HL-60 (cell line): ENCODE data around the gene HEXIM1.

Experiments used
- DNase-seq, 2 experiments: peaks; one replicate each; pipeline ENCODE4 v3.0.0-alpha.2; 2010 to 2020; ENCODE audit warnings: low read depth in 1 of 2, low spot score in 1 of 2
- H3K27ac ChIP-seq: fragments of 250-450 bp; sonication (Bioruptor Pico); replicated peaks from 2 replicates; pipeline ENCODE4 v1.5.1; 2020; ENCODE audit warnings: mild to moderate bottlenecking, moderate library complexity
- H3K27me3 ChIP-seq: fragments of 250-450 bp; sonication (Bioruptor Pico); 2 replicates; pipeline ENCODE4 v1.5.1; 2021; ENCODE audit warnings: mild to moderate bottlenecking, moderate library complexity; ENCODE audit not compliant: insufficient read depth, poor library complexity, severe bottlenecking
- H3K4me3 ChIP-seq: replicated peaks from 2 replicates; pipeline ENCODE4 v1.5.1; 2011; ENCODE audit warnings: mild to moderate bottlenecking, control low read depth, low read length; ENCODE audit not compliant: insufficient read depth
- GABPA ChIP-seq: IDR thresholded peaks from 2 replicates; pipeline ENCODE4 v1.6.1; 2012; ENCODE audit warnings: low read depth
- POLR2AphosphoS5 ChIP-seq: IDR thresholded peaks from 2 replicates; pipeline ENCODE4 v1.6.1; 2012; ENCODE audit warnings: low read depth
- SPI1 ChIP-seq: IDR thresholded peaks from 2 replicates; pipeline ENCODE4 v1.6.1; 2012; ENCODE audit warnings: low read depth, mild to moderate bottlenecking, borderline replicate concordance
- TF ChIP-seq, protein P1 (sequence below): IDR thresholded peaks from 2 replicates; pipeline ENCODE4 v1.6.1; 2012; ENCODE audit warnings: low read depth; ENCODE audit not compliant: insufficient replicate concordance
- TF ChIP-seq, protein P2 (sequence below): IDR thresholded peaks from one replicate; pipeline ENCODE4 v1.5.1; 2011; ENCODE audit warnings: low read length, control low read depth, inconsistent platforms; ENCODE audit not compliant: insufficient read depth

Gene HEXIM1

DNA sequence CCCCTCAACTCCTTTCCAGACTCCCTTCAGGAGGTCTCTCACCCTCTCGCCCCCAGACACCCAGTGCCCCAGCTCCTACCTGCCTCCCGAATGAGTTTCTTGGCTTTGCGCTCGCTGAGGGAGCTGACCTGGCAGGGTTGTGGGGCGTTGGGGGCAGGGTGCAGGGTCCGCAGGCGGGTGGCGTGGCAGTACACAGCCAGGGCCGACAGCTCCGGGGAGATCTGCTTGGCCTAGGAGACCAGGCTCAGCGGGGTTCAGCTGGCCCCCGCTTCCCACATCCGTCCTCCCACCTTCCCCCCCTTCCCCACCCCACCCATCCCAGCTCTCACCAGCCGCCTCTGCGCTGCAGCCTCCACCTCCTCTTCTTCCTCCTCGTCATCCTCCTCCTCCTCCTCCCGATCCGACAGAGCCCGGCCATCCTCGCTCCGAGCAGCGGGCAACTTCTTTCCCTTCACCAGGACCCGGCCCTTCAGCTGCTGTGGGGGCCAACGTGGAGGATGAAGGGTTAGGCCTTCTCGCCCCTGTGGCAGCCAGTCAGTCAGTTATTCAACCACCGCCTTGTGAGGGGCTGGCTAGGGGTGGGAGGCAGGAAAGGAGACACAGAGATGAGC is 33.2 kb upstream of the HEXIM1 start:
- Histone ChIP-seq H3K4me3 (no peak overlapping the region), H3K27me3 (no peaks in the 10 kb centered on the region), H3K27ac (no peak overlapping the region)
- DNase-seq = no peak
- TF ChIP-seq GABPA (no peak), POLR2AphosphoS5 (no peak), SPI1 (no peak)
- TF ChIP-seq, protein P1, sequence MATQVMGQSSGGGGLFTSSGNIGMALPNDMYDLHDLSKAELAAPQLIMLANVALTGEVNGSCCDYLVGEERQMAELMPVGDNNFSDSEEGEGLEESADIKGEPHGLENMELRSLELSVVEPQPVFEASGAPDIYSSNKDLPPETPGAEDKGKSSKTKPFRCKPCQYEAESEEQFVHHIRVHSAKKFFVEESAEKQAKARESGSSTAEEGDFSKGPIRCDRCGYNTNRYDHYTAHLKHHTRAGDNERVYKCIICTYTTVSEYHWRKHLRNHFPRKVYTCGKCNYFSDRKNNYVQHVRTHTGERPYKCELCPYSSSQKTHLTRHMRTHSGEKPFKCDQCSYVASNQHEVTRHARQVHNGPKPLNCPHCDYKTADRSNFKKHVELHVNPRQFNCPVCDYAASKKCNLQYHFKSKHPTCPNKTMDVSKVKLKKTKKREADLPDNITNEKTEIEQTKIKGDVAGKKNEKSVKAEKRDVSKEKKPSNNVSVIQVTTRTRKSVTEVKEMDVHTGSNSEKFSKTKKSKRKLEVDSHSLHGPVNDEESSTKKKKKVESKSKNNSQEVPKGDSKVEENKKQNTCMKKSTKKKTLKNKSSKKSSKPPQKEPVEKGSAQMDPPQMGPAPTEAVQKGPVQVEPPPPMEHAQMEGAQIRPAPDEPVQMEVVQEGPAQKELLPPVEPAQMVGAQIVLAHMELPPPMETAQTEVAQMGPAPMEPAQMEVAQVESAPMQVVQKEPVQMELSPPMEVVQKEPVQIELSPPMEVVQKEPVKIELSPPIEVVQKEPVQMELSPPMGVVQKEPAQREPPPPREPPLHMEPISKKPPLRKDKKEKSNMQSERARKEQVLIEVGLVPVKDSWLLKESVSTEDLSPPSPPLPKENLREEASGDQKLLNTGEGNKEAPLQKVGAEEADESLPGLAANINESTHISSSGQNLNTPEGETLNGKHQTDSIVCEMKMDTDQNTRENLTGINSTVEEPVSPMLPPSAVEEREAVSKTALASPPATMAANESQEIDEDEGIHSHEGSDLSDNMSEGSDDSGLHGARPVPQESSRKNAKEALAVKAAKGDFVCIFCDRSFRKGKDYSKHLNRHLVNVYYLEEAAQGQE = no peak
- TF ChIP-seq, protein P2, sequence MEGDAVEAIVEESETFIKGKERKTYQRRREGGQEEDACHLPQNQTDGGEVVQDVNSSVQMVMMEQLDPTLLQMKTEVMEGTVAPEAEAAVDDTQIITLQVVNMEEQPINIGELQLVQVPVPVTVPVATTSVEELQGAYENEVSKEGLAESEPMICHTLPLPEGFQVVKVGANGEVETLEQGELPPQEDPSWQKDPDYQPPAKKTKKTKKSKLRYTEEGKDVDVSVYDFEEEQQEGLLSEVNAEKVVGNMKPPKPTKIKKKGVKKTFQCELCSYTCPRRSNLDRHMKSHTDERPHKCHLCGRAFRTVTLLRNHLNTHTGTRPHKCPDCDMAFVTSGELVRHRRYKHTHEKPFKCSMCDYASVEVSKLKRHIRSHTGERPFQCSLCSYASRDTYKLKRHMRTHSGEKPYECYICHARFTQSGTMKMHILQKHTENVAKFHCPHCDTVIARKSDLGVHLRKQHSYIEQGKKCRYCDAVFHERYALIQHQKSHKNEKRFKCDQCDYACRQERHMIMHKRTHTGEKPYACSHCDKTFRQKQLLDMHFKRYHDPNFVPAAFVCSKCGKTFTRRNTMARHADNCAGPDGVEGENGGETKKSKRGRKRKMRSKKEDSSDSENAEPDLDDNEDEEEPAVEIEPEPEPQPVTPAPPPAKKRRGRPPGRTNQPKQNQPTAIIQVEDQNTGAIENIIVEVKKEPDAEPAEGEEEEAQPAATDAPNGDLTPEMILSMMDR = no peak

DNA sequence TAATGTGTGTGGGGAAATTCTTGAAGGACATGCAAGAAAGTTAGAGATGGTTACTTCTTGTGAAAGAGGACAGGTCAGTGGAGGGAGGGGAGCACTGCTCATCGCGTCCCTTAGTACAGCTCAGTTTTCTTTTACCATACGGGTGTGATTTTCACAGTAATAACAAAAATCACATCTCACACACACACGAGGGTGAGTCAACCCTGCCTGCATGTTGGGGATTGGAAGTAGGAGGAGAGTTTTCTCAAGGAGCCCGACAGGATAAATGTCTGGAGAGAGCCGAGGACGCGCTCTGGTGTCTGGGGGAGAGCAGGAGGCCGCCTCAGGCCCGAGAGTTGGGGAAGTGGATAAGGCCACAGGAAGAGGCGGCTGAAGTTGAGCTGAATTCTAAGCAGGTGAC is 32.4 kb upstream of the HEXIM1 start:
- TF ChIP-seq, protein P2 = no peak
- TF ChIP-seq POLR2AphosphoS5 (no peak), GABPA (no peak), SPI1 (no peak)
- TF ChIP-seq, protein P1 = no peak
- DNase-seq = no peak

DNA sequence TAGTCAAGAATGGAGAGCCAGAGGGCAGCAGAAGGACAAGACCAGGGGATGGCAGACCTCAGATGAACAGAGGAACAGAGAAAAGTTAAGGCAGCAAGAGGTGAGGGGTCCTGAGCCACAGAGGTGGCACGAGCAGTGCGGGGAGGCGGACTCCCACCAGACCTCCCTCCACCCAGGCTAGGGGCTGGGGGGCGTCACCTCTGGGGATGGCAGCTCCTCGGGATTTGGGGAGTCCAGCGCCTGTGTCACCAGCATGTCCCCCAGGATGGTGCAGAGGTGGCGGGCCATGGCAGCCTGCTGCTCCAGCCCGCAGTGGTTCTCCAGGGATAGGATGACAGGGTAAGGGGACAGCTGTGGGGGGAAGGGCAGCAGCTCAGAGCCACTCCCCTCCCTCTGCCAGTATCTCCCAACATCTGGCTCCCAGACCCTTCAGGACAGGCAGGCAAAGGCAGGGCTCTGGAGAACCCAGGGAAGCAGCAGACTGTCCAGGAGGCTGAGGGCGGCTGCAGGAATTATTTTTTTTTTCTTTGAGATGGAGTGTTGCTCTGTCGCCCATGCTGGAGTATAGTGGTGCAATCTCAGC is 31.8 kb upstream of the HEXIM1 start:
- TF ChIP-seq GABPA = no peak
- TF ChIP-seq, protein P2 = no peak
- TF ChIP-seq SPI1 = no peak
- no peak for TF ChIP-seq POLR2AphosphoS5
- TF ChIP-seq, protein P1 = no peak
- H3K27me3 ChIP-seq = no peaks in the 10 kb centered on the region
- no peak overlapping the region for H3K27ac ChIP-seq
- H3K4me3 ChIP-seq = no peak overlapping the region
- no peak for DNase-seq

More for the DNA sequence above, 32.4 kb upstream of the HEXIM1 start:
- Histone ChIP-seq H3K27me3 (no peaks in the 10 kb centered on the region), H3K4me3 (no peak overlapping the region), H3K27ac (no peak overlapping the region)
